ENCODE data around the gene BIRC7.

BIRC7 gene

DNA sequence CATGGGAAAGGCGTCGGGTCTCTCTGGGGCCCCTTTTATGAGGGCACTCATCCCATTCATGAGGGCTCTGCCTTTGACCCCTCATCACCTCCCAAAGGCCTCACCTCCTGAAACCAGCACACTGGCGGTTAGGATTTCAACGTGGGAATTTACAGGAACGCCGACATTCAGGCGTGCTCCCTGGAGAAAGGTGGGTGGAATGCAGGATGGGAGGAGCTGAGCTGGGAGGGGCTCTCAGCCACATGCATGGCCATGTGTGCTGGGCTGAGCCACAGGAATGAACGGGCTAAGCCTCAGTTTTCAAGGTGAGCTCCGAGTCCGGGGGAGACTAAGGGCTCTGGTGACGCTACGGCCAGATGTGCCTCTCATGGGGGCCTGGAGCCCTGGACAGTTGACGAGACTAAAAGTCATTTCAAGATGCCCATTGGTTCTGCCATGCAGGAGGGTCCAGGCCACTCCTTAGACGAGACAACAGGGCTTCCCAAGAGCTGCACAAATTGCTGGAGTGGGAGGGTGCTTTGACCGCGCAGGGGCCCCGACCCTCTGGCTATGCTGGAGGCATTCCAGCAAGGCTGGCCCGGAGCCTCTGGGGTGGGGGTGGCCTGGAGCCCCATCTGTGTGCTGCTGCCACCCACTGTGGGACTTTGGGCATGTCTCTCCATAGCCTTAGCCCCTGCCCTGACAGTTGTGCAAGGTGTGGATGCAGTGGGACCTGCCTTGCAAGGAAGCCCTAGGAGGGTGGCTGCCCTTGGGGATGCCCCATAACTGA is 33.1 kb downstream of the BIRC7 start:
- DNase-seq = no peak

DNA sequence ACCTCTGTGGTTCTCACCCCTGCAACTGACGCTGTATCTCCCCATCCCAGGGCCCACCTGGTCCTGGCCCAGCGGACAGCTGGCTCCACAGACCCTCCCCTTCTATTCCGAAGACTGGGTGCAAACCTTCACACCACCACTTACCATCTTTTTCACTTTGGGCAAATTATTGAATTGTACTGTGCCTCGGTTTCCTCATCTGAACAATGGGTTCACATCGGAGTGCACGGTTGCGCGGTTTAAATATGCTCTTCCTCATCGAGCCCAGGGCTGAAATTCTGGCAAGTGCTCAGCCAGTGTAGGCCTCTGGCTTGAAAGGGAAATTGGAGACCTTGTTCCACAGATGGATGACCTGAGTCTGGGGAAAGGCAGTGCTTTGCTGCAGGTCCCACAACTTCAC is 34.0 kb downstream of the BIRC7 start:
- DNase-seq = no peak

- DNase-seq = no peak
Measured at GRCh38 chr20:63270606-63271325, 35.1 kb downstream of the BIRC7 start.

DNA sequence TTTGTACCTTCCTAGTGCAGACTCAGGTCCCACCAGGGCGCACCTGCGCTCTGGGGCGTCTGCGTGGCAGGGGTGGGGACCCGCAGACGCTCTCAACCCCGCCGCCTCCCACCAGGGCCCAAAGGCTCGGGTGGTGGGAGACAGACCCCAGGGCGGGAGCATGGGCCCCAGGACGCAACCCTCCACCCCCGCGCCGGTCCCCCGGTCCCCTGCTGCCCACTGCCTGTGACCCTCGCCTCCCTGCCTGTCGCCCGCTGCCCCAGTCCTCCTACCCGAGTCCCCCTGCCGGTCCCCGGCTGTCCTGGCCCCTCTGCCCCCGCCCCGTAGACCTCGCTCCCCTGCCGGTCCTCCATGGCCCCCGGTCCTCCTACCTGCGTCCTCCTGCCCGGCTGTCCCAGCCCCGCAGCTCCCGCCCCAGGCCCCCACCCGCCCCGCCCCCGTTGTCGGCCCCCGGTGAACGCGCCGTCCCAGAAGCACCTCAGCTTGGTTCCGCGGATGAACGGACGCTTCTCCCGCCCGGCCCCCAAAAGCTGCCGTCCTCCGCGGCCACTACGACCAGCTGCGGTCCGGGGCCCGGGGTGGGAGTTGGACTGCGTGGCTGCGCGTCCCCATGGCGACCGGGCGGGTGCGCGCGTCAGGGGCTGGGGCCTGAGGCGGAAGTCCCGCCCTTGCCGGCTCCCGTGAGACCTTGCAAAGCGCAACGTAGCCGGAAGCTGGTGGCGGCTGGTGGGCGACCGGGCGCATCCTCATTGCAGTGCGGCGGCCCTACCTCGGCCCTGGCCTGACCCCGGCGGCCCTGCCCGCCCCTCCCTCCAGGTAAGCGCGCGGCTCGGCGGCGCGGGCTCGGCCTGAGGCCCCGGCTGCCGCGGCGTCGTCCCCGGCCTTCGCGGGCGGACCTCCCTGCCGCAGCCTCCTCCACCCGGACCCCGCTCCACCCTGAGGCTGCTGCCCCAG is 36.7 kb downstream of the BIRC7 start, which contains the start of gene ARFGAP1:
Gene ARFGAP1, plus strand, starts transcription at position 709 of the 954 bp plus-strand sequence. CDS start 2,768 bp downstream, outside the sequence.
- DNase-seq = peak; percentile 69 to 84 (median 74)

DNA sequence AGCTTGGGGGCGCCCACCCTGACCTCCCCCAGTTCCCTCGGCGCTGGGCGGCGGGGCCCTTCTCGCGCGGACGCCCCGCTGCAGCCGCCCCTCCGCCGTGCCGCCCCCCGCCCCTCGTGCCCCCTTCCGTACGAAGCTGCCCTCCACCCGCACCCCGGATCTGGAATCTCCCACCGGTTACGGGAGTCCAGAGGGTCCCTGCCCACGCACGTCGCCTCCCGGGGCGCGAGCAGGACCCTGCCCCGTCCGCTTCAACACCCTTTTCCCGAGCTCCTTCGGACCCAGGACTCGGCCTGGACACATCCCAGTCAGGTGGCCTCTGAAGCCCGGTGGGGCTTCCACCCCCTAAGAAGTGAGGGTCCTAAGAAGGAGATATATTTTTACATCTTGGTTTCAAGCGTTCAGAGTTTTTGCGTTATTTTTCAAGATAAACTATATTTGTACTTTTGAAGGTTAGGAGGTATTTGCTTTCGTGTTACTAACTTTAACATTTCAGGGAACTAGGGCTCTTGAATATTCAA is 37.4 kb downstream of the BIRC7 start:
- no peak for DNase-seq

GRCh38 chr20:63273635-63274380 is 38.1 kb downstream of the BIRC7 start:
- DNase-seq = no peak

DNA sequence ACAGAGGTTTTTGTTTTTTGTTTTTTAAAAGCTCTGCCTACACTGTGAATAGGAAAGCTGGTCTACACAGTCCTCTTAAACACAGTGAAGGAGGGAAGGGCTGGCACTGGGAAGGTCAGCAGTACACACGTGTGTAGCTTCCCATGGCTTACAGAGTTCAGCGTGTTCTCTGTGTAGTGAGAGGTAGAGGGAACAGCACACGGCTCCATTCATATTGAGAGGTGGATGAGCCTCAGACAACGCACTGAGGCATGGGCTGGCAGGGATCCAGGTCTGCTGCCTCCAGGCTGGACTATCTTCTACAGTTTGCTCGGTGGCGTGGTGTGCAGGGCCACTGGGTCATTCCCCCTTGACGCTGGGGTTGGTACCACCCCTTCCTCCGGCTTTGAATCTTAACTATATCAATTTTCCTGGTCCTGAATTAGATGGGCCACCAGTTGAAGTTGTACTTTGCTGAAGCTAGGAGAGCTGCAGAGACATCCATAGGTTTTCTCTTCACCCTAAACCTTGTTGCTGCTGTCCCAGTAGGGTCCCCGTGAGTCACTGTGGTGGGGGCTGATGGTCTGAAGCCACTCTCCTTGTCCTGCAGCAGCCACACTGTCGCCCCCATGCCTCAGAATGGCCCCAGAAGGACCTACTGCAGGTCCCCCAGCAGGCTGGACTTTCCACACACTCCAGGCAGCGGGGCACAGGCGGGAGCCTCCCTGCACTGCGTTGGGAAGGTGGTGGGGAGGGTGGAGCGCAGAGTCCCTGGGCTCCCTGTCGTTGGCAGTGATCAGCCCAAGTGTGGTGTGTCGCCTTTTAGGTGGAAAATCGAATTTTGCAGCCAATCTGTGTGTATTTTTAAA is 38.9 kb downstream of the BIRC7 start:
- no peak for DNase-seq

DNA sequence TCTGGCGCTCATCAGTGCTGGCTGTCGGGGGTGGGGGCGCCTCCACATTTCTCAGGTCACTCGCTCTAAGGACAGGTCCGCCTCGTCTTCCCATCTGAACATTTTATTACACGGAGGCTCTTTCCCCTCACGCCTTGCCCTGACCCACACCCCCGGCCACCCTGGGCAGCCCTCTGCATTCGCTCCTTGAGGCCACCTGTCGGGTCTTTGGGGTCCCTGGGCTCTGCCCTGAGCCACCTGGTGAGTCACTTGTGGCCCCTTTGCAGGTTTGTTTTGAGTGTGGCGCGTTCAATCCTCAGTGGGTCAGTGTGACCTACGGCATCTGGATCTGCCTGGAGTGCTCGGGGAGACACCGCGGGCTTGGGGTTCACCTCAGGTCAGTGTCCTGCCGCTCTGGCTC is 40.1 kb downstream of the BIRC7 start:
- no peak for DNase-seq

DNA sequence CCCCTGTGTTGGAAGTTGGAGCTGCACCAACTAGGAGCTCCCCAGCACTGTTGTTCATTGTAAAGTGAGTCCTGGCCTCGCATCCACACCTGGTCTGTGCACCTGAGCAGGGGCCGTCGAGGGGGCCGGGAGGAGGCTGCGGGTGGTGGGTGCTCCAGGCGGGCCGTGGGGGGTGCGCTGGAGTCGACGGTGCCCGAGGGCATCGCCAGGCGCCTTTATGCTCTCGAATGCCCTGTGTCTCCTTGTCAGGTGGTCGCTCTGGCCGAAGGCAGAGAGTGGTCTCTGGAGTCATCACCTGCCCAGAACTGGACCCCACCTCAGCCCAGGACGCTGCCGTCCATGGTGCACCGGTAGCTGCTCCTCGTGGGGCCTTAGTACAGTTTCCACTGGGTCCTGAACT is 41.3 kb downstream of the BIRC7 start:
- no peak for DNase-seq

DNA sequence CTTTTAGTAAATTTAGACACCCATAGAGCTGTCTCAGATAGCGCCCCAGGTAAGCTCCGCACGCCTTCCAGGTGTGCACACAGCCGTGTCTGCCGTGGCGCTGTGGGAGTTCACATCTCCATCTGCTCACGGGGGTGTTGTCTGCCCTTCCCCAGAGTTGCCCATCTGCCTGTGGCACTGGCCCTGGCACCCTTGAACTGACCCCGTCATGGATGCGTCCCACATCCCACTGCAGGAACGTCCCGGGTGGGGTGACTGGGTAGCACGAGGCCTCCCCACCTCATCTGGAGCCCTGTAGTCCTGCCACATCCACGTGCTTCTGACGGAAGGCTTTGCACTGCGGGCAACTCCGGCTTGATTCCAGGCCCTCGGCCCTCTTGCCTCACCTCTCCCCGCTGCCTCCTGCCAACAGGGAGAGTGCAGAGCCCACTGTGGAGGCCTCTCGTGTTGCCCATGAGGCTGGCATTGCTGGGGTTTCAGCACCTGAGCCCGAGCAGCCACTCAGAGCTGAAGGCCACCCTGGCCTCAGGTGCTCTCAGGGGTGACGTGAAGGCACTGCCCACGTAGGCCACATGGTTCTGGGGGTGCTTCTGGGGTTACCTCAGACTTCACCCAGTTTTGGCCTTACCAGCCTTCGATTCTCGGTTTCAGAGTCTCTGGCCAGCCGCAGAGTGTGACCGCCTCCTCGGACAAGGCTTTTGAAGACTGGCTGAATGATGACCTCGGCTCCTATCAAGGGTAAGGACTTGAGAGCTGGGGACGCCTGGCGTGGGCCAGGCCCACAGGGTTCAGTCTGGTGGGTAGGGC is 42.0 kb downstream of the BIRC7 start:
- DNase-seq = no peak

GRCh38 chr20:63278661-63279060 is 43.0 kb downstream of the BIRC7 start:
- DNase-seq = no peak

- no peak for DNase-seq
Measured at GRCh38 chr20:63279931-63280330, 44.2 kb downstream of the BIRC7 start.

GRCh38 chr20:63280371-63280770 is 44.7 kb downstream of the BIRC7 start:
- no peak for DNase-seq

- no peak for DNase-seq
Measured at GRCh38 chr20:63280929-63281545, 45.3 kb downstream of the BIRC7 start.

DNA sequence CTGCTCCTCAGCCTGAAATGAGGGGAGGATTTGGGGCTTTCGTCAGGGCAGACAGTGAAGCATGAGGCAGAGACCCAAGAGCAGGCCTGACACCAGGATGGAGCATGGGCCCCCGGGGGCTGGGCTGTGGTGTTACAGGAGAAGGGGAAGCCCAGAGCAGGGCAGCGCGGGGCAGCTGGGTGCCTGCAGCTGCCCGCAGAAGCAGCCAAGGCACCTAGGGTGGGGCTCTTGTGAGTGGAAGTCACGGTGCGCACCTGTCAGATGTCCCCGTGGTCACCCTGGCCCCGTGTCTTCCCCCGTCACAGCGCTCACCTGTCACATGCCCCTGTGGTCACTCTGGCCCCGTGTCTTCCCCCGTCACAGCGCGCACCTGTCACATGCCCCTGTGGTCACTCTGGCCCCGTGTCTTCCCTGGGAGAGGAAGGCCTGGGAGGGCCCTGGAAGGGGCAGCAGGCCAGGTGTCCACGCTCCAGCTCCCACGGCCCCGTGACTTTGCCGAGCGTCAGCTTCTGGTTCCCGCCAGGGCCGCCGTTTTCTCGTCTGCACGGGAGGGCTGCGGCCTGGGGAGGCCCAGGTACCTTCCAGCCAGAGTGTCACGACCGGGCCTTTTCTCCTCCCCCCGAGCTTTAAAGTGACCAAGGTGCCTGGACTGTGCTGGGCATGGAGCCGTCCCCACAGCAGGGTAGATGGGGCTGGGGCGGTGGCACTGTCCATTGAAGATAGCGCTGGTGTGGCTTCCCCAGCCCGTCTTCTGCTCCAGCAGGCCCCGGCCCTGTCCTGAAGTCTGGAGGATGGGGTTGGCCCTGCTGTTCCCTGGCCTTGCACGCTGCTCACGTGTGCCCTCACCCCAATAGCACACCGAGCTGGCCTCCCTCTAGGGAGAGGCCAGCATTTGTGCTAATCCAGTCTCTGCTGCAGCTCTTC is 46.3 kb downstream of the BIRC7 start:
- DNase-seq = no peak

DNA sequence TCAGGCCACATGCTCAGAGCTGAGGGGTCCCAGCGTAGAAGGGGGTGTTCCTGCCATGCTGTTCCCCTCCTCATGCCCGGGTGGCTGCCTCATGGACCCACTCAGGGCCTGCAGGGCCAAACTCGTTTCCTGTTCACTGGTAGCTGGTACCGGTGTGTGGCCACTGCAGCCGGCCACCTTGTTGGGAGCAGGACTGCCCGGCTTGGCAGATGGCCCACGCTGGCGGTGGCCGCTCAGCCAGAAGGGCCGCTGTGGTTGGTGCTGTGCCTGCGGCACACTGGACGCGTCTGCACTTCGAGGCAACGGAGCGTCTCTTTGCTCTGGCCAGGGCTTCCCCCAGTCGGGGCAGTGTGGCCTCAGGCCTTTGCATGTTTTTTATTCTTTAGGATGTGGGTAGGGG is 47.2 kb downstream of the BIRC7 start:
- no peak for DNase-seq

GRCh38 chr20:63283397-63284082 is 47.8 kb downstream of the BIRC7 start:
- no peak for DNase-seq

- DNase-seq = no peak
Measured at GRCh38 chr20:63284083-63284440, 48.4 kb downstream of the BIRC7 start.
